HG03196 (cell line): ENCODE results near the gene SPATS2L.

ENCODE experiments used
- ATAC-seq: cut with Tn5 transposase; IDR thresholded peaks from one replicate; pipeline ENCODE4 v1.9.1; 2021; ENCODE audit not compliant: unreplicated experiment

The SPATS2L gene, protein sequence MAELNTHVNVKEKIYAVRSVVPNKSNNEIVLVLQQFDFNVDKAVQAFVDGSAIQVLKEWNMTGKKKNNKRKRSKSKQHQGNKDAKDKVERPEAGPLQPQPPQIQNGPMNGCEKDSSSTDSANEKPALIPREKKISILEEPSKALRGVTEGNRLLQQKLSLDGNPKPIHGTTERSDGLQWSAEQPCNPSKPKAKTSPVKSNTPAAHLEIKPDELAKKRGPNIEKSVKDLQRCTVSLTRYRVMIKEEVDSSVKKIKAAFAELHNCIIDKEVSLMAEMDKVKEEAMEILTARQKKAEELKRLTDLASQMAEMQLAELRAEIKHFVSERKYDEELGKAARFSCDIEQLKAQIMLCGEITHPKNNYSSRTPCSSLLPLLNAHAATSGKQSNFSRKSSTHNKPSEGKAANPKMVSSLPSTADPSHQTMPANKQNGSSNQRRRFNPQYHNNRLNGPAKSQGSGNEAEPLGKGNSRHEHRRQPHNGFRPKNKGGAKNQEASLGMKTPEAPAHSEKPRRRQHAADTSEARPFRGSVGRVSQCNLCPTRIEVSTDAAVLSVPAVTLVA

DNA sequence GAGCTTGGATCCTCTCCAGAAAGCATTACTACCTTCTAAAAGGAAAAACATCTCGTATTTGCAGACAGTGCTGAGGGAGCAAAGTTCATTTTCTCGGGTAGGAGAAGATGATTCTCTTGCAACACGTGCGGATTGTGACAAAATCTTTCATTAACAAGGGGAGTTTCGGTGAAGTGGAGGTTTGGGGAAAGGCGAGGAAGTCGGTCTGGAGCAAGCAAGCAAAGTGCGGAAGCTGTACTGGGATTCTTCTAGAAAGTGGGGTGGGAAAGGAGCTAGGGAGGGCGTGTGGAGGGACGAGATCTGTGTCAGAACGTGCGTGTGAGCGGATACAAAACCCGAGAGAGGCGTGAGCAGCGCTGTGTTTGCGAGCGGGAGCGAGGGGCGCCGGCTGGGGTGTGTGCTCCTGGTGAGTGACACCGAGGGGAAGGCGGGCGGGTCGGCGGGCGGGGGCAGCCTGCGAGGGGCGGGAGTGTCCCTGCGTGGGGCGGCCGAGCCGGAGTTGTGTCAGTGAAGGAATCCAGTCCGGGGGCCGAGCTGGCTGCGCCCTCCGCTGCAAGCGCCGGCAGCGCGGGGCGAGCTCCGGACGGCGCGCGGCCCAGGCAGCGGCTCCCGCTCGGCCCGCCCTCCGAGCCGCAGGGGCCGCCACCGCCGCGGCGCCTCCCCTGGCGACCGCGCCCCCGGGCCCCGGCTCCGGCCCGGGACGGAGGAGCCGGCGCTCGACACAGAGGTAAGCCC lies at the start of gene SPATS2L:
SPATS2L (plus strand) TSS at position 498 of the 735 bp plus-strand sequence. CDS start 82,552 bp downstream, outside the sequence.
- peak; percentile 55 for ATAC-seq

GRCh38 chr2:200257570-200257969 lies 48.9 kb upstream of the SPATS2L start:
- no peak for ATAC-seq

- ATAC-seq, result no peak
These were observed 48.4 kb upstream of the SPATS2L start for GRCh38 chr2:200258081-200258480.

GRCh38 chr2:200258881-200259576 lies 47.5 kb upstream of the SPATS2L start:
- ATAC-seq, result no peak

- no peak for ATAC-seq
These were observed 46.9 kb upstream of the SPATS2L start for GRCh38 chr2:200259577-200259957.

DNA sequence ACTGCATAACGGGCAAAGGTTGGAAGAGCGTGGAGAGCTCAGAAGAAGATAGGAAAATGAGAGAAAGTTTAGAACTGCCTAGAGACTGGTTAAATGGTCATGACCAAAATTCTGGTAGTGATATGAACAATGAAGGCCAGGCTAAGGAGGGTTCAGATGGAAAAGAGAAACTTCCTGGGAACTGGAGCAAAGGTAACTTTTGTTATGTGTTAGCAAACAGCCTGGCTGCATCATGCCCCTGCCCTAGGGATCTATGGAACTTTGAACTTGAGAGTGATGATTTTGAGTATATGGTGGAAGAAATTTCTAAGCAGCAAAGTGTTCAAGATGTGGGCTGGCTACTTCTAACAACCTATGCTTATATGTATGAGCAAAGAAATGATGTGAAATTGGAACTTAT lies 44.4 kb upstream of the SPATS2L start:
- no peak for ATAC-seq

DNA sequence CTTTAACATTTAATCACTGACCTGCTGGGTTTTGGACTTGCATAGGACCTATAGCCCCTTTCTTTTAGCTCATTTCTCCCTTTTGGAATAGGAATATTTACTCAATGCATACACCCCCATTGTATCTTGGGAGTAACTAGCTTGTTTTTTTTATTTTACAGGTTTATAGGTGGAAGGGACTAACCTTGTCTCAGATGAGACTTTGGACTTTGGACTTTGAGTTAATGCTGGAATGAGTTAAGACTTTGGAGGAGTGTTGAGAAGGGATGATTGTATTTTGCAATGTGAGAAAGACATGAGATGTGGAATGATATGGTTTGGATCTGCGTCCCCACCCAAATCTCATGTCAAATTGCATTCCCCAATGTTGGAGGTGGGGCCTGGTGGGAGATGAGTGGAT lies 43.2 kb upstream of the SPATS2L start:
- ATAC-seq, result no peak

- ATAC-seq, result no peak
These were observed 41.9 kb upstream of the SPATS2L start for GRCh38 chr2:200264631-200265030.

GRCh38 chr2:200266406-200266805 lies 40.1 kb upstream of the SPATS2L start:
- ATAC-seq, result no peak

DNA sequence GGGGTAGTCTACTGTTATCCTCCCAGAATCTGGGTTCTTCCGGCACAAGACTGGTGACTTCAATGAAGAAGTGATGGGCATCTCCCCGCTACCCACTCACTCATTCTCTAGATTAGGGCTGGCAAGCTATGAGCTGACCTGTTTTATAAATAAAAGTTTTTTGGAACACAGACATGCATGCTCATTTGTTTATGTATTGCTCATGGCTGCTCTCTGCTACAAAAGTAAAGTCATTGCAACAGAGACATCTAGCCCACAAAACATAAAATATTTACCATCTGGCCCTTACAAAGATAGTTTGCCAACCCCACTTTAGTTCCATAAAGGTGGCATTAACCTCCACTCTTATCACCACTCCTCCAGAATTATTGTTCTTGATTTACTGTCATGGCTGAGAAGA lies 39.1 kb upstream of the SPATS2L start:
- no peak for ATAC-seq

- no peak for ATAC-seq
These were observed 35.8 kb upstream of the SPATS2L start for GRCh38 chr2:200270732-200271131.

- no peak for ATAC-seq
These were observed 34.2 kb upstream of the SPATS2L start for GRCh38 chr2:200272320-200272719.

DNA sequence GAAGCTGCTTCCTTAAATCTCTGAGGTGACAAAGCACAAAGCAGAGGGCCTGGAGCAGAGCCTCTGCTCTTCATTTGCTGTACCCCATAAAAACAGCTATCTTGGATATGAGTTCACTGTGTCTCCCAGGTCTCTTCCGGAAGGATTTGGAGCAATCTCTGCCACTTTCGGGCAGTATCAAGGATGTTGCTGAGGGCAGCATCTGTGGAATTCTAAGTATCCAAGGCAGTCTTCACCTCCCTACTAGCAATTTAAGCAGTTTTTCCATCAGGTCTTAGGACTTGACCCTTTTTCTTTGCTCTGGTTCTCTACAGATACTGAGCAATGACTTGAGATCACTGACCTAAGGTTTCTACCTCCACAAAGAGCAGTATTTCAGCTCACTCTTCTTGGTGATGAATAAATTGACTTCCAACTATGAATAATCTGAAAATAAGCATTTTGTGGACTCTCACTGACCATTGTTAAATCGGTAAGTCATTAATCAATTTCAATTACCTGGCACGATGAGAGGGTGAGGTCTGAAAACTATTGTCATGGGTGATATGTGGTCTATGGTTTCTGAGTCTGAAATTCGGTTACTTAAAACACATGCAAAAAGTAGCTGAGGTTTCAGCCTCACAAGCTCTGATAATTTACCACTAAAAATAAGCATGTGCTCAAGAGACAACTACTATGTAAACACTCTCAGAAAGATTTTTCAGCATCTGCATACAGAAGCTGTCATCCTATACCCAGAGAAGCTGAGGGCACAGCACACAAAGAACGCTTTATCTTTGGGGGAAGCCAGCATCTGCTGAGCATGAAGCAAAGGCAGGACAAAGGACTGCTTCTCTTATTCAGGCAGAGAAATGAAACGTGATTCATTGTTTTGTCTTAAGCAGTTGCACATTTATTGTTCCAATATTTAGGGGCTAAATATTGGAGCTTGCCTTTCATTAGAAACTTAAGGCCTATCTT lies 32.1 kb upstream of the SPATS2L start:
- ATAC-seq, result no peak

DNA sequence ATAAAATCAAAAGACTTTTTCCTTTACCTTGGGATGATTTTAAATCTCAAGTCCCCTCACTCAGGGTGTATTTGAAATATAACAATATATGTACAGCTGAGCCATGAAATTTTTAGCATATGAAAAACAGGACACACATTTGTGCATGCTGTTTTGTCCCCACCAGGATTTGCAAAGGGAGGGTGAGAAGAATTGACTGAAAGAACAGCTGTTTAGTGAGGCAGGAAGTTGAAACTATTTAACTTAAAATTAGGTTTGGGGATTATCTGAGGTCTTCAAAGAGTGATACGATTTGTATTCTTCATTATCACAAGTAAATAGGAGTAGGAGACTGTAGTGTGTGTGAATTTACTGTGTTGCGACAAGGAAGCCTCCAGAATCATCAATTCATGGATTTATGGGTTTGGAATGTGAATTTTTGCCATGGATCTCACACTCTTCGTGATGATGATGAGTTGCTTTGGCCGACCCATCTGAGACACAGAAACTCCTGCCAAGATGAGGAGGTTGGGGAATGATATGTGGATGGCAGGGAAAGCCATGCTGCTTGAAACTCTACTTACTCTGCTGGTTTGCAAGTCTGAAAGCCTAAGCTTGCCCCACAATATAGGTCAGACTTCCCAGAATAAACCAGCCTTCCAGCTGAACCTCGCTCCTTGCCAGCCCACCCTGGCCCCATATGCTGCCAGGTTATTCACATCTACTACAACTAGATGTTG lies 31.0 kb upstream of the SPATS2L start:
- no peak for ATAC-seq

DNA sequence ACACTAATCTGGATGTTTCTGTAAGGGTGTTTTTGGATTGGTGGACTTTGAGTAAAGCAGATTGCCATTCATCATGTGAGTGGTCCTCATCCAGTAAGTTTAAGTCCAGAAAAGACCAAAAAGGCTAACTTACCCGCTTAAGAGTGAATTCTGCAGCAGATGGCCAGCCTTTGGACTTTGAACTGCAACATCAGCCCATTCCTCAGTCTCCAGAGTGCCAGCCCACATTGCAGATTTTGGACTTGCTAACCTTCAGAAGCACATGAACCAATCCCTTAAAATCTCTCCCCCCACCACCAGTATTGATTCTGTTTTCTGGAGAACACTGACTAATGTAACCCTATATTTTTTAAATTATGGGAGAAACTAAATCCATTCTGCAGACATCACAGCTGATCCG lies 30.0 kb upstream of the SPATS2L start:
- no peak for ATAC-seq

DNA sequence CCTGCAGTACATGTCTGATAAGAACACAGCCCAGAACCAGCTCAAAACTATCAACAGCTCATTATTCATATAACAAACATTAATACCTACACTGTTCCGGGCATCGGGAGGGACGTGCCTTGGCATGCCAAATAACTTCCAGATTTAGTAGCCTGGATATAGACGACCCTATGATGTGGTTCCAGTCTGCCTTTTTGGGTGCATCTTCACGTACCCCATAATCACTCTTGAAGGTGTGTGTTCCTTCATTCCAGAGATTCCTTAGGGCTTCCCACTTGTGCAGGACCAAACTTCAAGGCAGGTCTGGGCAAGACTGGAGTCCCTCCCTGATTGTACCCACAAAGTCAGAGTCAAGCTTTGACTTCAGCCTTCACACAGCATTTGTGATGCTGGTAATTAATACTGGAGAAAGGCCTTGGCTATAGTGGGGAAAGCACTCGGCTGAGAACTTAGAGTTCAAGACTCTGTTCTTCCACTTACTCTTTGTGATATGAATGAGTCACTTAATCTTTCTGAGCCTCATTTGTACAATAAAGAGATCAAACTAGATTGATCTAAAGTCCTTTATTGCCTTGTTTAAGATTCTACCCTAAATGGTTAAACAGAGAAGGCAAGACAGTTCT lies 27.7 kb upstream of the SPATS2L start:
- no peak for ATAC-seq

- ATAC-seq, result no peak
These were observed 26.6 kb upstream of the SPATS2L start for GRCh38 chr2:200279857-200280256.

- ATAC-seq, result no peak
These were observed 19.9 kb upstream of the SPATS2L start for GRCh38 chr2:200286578-200286977.
